GM21381 (cell line): ENCODE measurements around the gene PBX2.
"Not testable (repeated sequence)": the region's sequence is repeated elsewhere in the genome, so short reads cannot be mapped to it uniquely, and the experiment has no call there.

Source experiments
- ATAC-seq: cut with Tn5 transposase; IDR thresholded peaks from one replicate; pipeline ENCODE4 v1.9.1; 2021; ENCODE audit warnings: mild to moderate bottlenecking, moderate library complexity; ENCODE audit not compliant: unreplicated experiment

The PBX2 gene

GRCh38 chr6:32203426-32204267 lies 13.6 kb upstream of the PBX2 start:
- no peak for ATAC-seq

- no peak for ATAC-seq
These were observed 12.2 kb upstream of the PBX2 start for GRCh38 chr6:32202186-32202585.

- ATAC-seq, result no peak
These were observed 10.9 kb upstream of the PBX2 start for GRCh38 chr6:32200711-32201475.

- no peak for ATAC-seq
These were observed 8.9 kb upstream of the PBX2 start for GRCh38 chr6:32198866-32199265.

- no peak for ATAC-seq
These were observed 8.3 kb upstream of the PBX2 start for GRCh38 chr6:32198345-32198696.

- ATAC-seq, result no peak
These were observed 6.9 kb upstream of the PBX2 start for GRCh38 chr6:32196682-32197616.

- peak; percentile 80 for ATAC-seq
These were observed 6.1 kb upstream of the PBX2 start for GRCh38 chr6:32195902-32196681.

- peak; percentile 69 for ATAC-seq
These were observed 5.6 kb upstream of the PBX2 start for GRCh38 chr6:32195652-32195901.

GRCh38 chr6:32194825-32195651 lies 5.0 kb upstream of the PBX2 start:
- no peak for ATAC-seq

GRCh38 chr6:32194388-32194787 lies 4.4 kb upstream of the PBX2 start:
- no peak for ATAC-seq

GRCh38 chr6:32193096-32193495 lies 3.1 kb upstream of the PBX2 start:
- ATAC-seq, result not testable (repeated sequence)

GRCh38 chr6:32192608-32193039 lies 2.6 kb upstream of the PBX2 start, which contains the start of gene GPSM3:
TSS of gene GPSM3 (minus strand) at chr6:32192643. CDS start at chr6:32192513, 130 bp downstream.
- no peak for ATAC-seq

GRCh38 chr6:32191696-32192607 lies 1.9 kb upstream of the PBX2 start:
- no peak for ATAC-seq

GRCh38 chr6:32190911-32191677 lies 1.1 kb upstream of the PBX2 start:
- no peak for ATAC-seq

GRCh38 chr6:32189742-32190053 lies 304 bp downstream of the PBX2 start:
- ATAC-seq, result no peak

- ATAC-seq, result no peak
These were observed 797 bp downstream of the PBX2 start for GRCh38 chr6:32189069-32189741.

- ATAC-seq, result no peak
These were observed 1.5 kb downstream of the PBX2 start for GRCh38 chr6:32188381-32189068.
